Tongue (tissue), 2 donors: ENCODE data around the gene TRPM3. TPM values are rescaled to one million over a fixed set of nuclear protein-coding genes. Genes with fewer than 3 reads are reported as not detected.

ENCODE experiments used
- DNase-seq: peaks from one replicate; pipeline ENCODE4 v3.0.0-alpha.2; 2015
- total RNA-seq: library from RNA; depleted of rRNA; stranded (reverse); fragments of >200 nt; gene quantifications from one replicate; pipeline ENCODE4 v1.2.3, GENCODE V29; 2014

TRPM3 gene
- total RNA-seq, 1 donor from 2014 or later: 0.72 TPM

DNA sequence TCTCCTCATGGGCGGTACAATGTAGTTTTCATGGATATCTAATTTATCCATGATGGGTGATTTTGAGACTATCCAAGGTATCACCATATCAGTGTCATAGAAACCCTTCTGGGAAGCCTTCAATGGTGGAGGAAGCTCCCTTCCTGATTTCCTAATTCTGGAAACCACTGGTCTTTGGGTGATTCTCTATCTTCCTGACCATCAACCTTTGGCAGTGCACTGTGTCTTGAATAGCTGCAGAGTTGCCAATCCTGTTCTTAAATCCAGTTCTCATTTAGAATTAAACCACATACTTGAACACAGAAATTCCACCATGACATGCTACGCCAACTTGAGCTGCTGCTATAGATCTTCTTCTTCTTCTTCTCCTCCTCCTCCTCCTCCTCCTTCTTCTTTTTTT lies 545.3 kb downstream of the TRPM3 start:
- no peak for DNase-seq

DNA sequence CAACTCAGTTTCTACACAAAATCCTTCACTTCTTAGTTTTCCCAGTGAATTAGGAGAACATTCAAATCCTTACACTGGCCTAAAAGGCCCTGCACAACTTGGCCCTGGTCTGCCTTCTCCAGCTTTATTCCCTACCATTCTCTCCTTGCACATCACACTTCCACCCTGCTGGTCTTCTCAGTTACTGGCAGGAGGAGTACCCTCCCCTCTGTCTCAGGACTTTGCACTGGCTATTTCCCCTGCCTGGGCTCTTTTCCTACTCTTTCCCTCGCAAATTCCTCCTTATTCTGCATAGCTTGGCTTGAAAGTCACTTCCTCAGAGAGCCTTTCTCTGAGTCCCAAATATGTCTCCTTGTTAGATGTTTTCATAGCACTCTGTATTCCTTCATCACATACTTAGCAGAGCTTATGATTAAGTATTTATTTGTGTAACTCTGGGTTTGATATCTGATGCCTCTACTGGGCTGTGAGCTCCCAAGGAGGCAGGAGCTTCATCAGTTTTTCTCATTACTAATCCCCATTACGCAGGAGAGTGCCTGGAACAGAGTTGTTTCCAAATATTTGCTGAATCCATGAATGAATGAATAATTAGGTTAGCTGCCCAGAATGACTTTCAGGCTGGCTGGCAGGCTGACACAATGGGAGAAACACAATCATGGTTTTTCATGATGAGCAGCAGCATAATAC lies 547.1 kb downstream of the TRPM3 start:
- peak; percentile 40 for DNase-seq

DNA sequence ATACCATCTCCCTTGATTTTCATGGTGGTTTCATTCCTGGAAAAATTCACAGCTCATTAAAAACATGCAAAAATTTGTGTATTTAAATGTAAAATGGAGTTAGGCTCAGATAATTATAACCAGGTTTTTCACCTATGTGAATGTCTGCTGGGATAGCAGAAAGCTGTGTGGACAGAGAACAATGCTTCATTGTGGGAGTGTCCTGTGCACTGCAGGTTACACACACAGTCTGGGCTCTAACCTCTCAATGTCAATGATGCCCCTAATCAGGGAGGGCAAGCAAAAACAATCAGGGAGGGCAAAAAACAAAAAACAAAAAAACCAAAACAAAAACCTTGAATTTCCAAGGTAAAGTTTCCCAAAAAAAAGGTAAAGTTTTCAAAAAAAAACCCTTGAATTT lies 548.1 kb downstream of the TRPM3 start:
- no peak for DNase-seq

DNA sequence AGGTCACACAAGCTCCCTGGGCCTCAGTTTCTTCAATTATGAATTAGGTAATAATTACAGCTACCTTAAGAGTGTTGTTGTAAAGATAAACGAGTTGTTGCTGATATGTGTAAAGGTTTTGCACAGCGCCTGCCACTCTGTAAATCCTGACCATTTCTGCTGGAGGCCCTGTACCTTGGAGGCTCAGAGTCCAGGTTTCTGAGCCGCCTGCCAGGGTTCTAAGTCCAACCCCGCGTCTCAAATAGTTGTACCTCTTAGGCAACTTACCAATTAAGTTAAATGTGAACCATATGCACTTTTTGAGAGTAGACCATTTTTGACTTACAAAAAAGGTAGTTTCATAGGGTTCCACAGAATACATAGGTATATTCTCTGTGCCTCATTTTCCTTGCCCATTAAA lies 550.2 kb downstream of the TRPM3 start:
- no peak for DNase-seq

DNA sequence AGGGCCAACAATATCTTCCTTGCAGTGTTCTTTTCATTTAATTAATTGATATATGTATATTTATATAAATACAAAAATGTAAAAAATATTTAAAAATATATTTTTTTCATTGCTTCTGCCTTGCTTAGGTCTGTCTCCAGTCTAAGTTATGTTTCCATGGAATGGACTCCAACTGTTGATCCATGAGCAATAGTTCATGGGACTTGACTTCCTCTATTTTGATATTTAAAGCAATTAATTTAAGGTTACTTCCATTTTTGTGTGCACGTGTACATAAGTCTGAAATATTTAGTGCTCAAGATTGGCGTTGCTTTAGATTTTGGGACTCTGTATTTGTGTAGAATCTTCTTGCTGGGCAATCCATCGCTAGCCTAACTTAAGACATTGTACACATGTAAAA lies 551.6 kb downstream of the TRPM3 start:
- DNase-seq: no peak

DNA sequence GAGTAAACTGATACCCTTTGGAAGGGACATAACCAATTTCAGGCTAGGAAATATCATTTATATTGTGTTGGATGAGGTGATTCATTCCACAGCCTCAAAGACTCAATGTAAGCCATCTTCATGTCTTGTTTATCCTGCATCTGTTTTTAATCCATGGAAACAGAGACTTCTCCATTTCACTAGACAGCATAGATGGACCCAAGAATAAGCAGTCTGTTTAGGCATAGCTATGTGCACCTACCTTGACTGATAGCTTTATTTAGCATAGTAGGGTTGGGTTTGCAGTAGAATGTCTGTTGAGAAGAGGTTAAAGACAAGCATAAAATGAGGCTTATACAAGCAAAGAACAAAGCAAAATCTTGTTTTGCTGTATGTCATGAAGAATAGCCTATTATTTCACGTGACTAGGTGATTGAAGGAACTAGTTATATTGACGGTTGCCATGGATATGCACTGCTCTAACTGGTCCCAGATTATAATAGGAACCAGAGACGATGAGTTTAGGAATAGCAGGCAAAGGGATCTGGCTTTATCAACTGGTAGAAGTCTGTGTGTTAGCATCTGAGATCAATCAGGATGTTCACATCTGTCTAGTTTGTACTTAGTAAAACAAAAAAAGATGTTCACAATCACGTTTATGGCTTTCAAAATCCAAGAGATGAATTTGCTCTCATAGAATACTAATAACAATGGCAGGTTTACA lies 552.2 kb downstream of the TRPM3 start:
- DNase-seq: peak; percentile 69

DNA sequence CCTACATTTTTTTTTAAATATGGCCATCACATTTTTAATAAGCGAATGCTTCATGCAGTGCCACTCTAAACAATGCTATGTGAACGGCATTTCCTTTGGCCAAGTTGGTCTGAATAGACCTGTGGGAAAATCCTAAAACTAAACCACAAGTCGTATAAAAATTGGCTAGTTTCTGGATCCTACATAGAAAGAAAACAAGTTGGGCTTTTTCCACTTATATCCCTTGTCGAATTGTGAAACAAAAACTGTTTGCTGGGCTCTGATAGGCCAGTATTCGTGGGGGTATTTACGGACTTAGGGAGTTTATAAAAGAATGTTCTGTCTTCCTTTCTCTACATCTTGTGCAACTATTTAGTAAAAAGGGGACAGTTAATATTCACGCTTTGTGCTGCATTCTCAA lies 553.9 kb downstream of the TRPM3 start:
- no peak for DNase-seq

DNA sequence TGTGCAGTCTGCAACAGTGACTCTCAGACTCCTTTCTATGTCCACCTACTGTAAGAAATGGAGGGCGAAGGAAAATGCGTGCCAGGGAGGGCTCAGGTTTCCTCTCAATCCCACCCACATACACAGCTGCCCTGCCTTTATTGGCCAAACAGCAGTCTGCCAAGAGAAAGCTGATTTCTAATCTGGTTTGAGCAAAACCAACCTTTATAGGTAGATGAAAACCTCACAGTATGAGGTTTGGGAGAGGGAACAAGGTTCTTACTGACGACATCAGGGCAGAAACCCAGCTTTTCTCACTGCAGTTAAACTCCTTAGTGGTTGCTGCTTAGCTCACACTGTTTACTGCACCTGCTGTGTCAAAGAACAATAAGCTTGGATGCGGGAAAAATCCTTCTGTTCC lies 554.7 kb downstream of the TRPM3 start:
- peak; percentile 67 for DNase-seq

DNA sequence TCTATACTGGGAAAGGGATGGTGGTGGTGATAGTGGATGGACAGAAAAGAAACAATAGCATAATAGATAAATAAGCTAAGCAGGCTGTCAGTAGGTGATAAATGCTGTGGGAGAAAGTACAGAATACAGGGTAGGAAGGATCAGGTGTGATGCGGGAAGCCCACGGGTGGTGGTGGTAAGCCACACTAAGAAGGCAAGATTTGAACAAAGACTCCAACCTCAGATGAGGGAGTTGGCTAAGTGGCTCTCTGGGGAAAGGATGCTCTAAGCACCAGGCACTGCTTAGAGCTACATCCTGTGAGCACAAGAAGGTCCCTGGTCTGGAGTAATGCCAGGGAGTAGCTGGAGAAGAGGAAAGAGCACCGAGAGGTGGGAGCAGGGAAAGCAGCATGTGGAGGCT lies 555.4 kb downstream of the TRPM3 start:
- DNase-seq: no peak

DNA sequence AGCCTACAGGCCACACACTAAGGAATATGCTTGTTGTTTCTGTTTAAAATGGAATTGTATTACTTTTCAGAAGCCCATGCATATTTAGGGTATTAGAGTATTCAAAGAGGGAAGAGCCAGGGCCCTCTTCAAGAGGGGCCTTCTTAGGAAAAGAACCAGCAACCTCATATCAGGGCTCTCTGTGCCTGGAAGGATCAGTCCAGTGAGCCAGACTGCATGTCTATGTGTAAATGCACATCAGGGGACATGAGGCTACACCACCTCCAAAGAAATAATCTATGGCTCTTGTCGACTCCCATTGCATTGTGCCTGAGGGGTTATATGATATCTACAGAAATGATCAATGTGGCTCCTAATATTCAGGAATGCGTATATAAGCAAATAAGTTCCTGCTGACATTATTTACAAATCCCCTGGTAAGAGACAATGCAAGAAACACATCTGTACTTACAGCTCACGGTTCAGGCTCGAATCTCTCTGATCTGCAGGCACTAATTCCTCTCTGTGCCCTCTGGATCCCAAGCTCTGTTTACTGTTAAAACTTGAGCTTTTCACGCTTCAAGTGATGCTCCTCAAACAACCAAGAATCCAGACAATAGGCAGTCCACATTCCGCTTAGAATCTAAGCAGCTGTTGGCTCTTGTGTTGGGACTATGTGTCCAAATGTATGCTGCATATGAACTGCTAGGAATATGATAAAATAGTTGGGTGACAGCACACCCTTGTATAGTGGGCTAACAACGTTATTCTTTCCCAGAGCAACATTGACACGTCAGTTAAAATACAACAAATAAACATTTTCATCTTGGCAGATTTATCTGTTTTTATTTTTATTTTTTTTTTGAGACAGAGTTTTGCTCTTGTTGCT lies 556.7 kb downstream of the TRPM3 start:
- DNase-seq: peak; percentile 47

DNA sequence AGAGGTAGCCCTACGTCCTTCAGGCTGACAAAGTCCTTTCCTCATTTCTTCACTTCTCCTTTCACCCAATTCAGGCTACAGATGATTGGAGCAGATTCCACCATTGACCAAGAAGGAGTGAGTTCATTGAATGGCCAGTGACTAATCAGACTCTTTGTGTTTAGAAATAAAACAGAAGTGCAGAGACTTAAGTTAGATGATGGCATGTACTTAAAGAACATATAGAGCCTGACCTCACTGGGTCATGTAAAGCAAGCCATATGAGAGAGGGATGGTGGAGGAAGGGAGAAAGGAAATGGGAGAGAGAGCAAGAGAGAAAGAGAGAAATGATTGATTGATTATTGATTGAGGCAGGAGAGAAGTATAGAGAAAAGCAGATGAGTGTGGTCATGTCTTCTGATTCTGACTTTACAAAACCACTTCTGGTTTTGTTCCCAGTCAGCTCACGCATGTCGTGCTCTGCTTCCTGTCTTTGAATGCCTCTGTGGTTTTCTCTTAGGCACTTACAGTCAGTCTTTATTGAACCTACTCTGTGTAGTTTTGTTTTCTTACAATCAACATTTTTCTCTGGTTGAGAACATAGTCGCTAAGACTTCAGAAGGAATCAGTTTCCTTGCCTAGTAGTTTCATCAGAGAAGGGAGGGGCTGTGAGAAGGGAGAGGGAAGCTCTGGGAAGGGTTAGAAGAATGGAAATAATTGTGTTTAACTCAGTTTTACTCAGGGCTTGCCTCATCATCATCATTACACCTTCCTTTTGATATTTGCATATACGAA lies 557.8 kb downstream of the TRPM3 start:
- peak; percentile 5 for DNase-seq

DNA sequence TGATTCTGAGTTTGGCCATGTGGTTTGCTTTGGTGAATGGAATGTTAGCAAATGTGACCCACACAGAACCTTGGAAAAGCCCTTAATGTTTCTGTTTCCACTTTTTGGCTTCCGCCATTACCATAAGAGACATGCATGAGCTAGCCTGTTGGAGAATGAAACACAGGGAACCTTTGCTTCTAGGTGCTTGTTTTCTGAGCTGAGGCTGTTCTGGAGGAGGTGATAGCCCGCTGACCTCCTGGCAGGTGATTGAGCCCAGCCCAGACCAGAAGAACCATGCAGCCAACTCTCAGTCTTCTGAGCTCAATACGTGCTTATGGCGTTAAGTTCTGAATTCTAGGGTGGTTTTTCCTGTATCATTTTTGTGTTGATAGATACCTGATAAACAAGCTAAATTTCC lies 558.4 kb downstream of the TRPM3 start:
- no peak for DNase-seq

DNA sequence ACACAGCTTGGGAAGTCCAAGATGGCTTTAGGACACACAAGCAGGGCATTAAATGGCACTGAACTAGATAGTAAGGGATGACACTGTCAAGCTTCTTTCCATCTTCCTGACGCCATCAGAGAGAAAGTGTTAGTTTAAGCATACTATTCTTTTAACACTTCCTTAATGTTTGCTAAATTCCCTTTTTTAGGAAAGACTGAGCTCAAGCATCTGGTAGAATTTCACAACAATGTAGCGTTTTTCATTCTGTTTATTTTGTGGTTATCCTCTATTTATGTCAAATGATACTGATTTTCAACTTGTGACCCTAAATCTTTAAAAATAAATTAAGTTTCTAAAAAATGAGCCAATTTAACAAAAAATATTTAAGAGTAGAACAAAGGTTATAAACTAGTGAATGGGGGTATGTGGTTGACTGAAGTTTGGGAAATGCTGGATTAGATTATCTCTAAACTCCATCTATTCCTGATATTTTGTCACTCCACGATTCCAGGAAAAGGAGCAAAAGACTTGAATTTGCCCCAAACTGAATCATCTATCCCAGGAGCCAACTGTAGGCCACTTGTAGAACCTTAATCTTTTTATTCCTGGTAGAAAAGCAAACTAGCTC lies 559.5 kb downstream of the TRPM3 start:
- DNase-seq: no peak

DNA sequence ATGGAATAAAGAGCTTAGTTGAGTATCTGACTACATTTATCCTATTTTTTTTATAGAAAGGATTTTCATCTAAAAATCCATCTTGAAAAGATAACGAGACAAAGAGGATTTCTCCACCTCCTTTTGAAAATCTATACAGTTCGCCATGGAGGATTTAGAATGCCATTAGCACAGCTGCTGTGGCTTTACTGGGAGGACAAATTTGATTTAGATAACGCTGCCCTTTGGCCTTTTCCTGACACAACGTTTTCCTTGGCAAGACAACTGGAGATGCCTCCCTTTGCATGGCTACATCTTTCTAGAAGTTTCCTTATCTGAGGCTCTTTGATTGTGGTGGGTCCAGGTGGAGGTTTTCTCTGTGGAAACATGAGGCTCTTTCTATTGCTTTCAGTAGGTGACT lies 560.3 kb downstream of the TRPM3 start:
- DNase-seq: no peak

DNA sequence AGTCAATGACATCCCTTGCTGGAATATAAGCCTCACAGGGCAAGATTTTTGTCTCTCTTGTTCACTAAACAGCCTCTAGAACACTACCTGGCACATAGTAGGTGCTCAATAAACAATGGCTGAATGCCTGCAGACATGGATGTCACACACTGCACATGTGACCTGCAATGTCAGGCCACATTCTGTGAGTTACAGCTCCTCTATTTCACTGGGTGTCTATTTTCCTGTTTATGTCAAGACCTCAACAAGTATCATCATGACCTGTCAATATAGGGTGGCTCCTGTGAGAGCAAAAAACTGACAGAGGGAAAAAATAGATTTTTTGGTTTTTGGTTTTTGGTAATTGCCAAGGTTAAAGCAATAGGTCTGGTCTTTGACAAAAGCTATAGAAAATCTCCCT lies 562.3 kb downstream of the TRPM3 start:
- no peak for DNase-seq

DNA sequence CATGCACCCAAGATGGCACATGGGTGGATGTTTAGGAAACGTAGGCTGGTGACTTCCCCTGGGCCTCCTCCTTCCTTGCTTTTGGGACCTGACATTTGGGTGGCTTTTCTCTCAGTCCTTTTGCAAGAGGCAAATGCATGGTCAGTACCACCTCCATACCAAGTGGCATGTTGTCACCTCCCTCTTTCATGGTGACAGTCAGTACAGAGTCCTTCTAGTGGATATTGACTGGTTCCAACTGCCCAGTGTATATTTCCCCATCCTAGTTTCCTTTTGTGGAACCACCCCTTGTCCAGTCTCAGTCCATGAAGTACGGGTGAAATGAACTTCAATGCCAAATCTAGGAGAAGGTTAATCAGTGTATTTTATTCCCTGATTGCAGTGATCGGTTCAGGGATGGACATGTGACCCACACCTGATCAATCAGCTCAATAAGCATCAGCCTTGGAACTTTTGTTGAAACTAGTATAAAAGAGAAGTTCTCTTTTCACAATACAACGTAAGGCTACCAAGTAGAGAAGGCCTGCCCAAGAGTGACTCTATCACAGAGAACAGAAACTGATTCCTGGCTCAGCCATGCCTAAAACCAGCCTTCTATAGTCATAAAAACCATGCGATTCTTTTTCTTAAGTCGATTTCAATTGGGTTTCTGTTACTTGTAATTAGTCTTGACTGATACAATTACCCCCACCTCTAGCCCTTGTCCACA lies 563.6 kb downstream of the TRPM3 start:
- no peak for DNase-seq

DNA sequence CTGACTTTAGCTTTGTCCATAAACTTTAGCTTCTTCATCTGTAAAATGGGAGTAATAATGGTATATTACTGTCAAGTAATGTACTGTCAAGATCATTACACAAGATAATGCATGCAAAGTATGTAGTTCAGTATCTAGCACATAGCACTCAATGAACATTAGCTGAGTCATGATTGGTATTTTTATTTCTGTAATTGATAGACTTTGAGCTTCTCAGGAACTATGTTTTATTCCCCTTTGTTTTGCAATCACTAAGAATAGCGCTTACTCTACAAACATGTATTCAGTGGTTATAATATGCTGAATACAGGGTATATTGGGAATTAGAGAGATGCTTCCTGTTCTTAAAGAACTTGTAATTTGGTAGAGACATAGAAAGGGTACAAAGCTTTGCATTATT lies 564.6 kb downstream of the TRPM3 start:
- no peak for DNase-seq

DNA sequence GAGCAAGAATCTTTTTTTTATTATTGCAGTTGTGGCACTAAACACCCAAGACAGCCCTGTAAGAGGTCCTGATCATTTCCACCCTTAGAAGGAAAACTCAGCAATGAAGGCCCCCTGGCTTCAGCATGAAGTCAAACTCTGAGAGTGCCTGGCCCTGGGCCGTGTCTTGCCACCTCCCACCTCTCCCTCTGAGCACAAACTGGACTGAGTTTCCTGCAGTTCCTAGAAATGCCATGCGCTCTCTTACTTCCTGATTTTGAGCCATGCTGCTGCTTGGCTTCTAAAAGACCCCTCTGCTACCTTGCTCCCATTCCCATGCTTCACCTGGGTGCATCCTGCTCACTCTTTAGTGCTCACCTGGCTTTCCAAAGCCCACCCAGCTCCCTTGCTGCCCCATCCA lies 566.5 kb downstream of the TRPM3 start:
- no peak for DNase-seq

DNA sequence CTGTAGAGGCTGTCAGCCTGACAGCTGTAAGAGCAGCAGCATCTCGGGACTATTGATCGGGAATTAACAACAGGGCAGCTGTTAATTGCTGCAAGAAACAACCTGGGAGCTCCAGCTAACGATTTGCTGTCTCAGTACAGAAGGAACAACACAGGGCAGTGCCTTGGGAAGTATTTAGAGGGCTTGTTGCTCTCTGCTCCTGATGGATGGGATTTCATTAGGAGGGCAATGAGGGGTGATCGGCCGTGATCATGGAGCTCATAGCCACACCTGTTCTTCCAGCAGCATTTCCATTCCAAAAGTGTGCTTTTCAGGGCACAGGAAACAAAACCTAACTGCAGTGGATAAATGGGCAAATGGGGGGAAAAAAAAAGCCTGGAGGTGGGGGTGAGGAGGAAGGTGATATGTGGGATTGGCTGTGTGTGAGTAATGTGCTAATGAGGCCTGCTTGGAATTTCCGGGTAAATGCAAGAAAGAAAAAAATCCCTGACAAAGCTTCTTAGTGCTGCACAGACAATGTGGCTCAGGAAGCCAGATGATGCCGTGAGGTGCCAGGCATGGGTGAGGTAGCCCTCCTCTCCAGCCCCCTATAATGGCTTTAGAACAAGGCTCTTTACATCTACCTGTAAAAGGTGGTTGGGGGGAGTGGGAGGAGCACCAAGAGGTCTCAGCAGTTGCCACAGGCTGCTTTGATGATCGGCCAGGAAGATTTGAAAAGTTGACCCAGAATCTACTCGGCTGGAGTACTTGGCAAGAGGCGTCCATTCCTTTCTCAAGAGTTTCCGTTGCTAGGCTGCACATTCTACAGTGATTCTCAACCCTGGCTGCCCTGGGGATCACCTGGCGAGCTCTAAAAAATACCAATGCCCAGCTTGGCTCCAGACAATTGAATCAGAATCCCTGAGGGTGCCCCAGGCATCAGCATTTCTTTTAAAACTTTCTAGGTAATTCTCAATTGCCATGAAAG lies 567.4 kb downstream of the TRPM3 start:
- DNase-seq: no peak

DNA sequence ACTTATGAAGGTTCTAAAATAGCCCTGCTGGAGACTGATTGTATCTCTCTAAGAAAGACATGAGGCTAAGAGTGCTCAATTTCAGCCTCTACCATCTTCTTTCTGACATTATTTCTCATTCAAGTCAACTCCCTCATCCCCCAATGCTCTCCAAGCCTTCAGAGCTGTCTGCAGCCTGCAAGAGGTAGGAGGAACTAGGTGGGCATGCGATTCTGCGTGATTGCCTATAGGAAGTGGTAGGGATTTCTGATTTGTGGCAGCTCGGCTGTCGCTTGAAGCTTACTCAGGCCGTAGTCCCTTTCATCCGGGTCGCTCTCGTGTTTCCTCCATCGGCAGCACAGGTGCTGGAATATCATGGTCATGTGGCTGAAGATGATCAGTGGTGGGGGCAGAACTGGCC lies 568.9 kb downstream of the TRPM3 start:
- no peak for DNase-seq
